Fibroblast of skin of left biceps (primary cell): Measurements from ENCODE around the gene FOXO6.
A peak's percentile ranks its signal among the peaks of the same experiment; 100 is the strongest.

Source experiments
- DNase-seq, 2 experiments: peaks; one replicate each; pipeline ENCODE4 v3.0.0-alpha.2; 2013; ENCODE audit warnings: low read depth in 2 of 2

FOXO6 gene

GRCh38 chr1:41360786-41361494, at the start of gene FOXO6:
FOXO6 (plus strand) TSS chr1:41361434.
- peak; percentile 87 to 89 for DNase-seq

- no peak for DNase-seq
Observed at GRCh38 chr1:41312991-41313645, 48.1 kb upstream of the FOXO6 start.

GRCh38 chr1:41313661-41314131, 47.5 kb upstream of the FOXO6 start:
- DNase-seq, result no peak

- DNase-seq, result no peak
Observed at GRCh38 chr1:41314376-41315145, 46.7 kb upstream of the FOXO6 start.

GRCh38 chr1:41315146-41315822, 46.0 kb upstream of the FOXO6 start:
- peak; percentile 20 to 30 for DNase-seq

GRCh38 chr1:41315871-41316270, 45.4 kb upstream of the FOXO6 start:
- no peak for DNase-seq

- DNase-seq, result no peak
Observed at GRCh38 chr1:41317361-41317760, 43.9 kb upstream of the FOXO6 start.

- DNase-seq, result no peak
Observed at GRCh38 chr1:41318135-41318534, 43.1 kb upstream of the FOXO6 start.

GRCh38 chr1:41319106-41319755, 42.0 kb upstream of the FOXO6 start:
- no peak for DNase-seq

GRCh38 chr1:41319807-41320711, 41.2 kb upstream of the FOXO6 start:
- no peak for DNase-seq

GRCh38 chr1:41320895-41321676, 40.1 kb upstream of the FOXO6 start:
- DNase-seq, result no peak

GRCh38 chr1:41322101-41322661, 39.1 kb upstream of the FOXO6 start:
- DNase-seq, result no peak

- DNase-seq, result no peak
Observed at GRCh38 chr1:41322835-41323234, 38.4 kb upstream of the FOXO6 start.

GRCh38 chr1:41323243-41323642, 38.0 kb upstream of the FOXO6 start:
- DNase-seq, result no peak

- no peak for DNase-seq
Observed at GRCh38 chr1:41325801-41326200, 35.4 kb upstream of the FOXO6 start.

- DNase-seq, result no peak
Observed at GRCh38 chr1:41327383-41327999, 33.7 kb upstream of the FOXO6 start.

GRCh38 chr1:41328001-41328615, 33.1 kb upstream of the FOXO6 start:
- DNase-seq, result no peak
